ENCODE data around the gene MED13L.
A peak's percentile ranks its signal among the peaks of the same experiment; 100 is the strongest.

MED13L gene

GRCh38 chr12:115923851-115924250 lies 353.6 kb downstream of the MED13L start:
- H3K4me3 ChIP-seq (ENCODE audit: low read depth, low read length), result no peak overlapping the region
- peaks cover 7% of the 10 kb centered on the region for H3K9me3 ChIP-seq
- no peaks in the 10 kb centered on the region for H3K4me1 ChIP-seq
- no peaks in the 10 kb centered on the region for H3K36me3 ChIP-seq
- no peak for DNase-seq
- no peaks in the 10 kb centered on the region; the same call in 1 of the 2 replicates for H3K27me3 ChIP-seq
- no peak for TF ChIP-seq CTCF (IDR thresholded peaks at IDR 0.05; ENCODE audit: low read depth, low read length)

GRCh38 chr12:115922952-115923564 lies 354.4 kb downstream of the MED13L start:
- Histone ChIP-seq H3K27me3 (no peaks in the 10 kb centered on the region; the same call in 1 of the 2 replicates), H3K4me1 (no peaks in the 10 kb centered on the region), H3K36me3 (no peaks in the 10 kb centered on the region), H3K4me3 (ENCODE audit: low read depth, low read length) (no peak overlapping the region), H3K9me3 (peaks cover 7% of the 10 kb centered on the region)
- peak; percentile 68 for TF ChIP-seq CTCF (IDR thresholded peaks at IDR 0.05; ENCODE audit: low read depth, low read length)
- no peak for DNase-seq

GRCh38 chr12:115920395-115921183 lies 356.9 kb downstream of the MED13L start:
- DNase-seq, result no peak

GRCh38 chr12:115918763-115919162 lies 358.7 kb downstream of the MED13L start:
- Histone ChIP-seq H3K4me3 (ENCODE audit: low read depth, low read length) (no peak overlapping the region), H3K27me3 (no peaks in the 10 kb centered on the region), H3K4me1 (no peaks in the 10 kb centered on the region), H3K36me3 (no peaks in the 10 kb centered on the region), H3K9me3 (peaks cover 7% of the 10 kb centered on the region)
- DNase-seq, result no peak
- no peak for TF ChIP-seq CTCF (IDR thresholded peaks at IDR 0.05; ENCODE audit: low read depth, low read length)

More at GRCh38 chr12:115920395-115921183, 356.9 kb downstream of the MED13L start:
- H3K36me3 ChIP-seq, result no peaks in the 10 kb centered on the region
- no peaks in the 10 kb centered on the region; the same call in 1 of the 2 replicates for H3K27me3 ChIP-seq
- H3K4me3 ChIP-seq (ENCODE audit: low read depth, low read length), result no peak overlapping the region
- TF ChIP-seq CTCF (IDR thresholded peaks at IDR 0.05; ENCODE audit: low read depth, low read length), result no peak
- H3K4me1 ChIP-seq, result no peaks in the 10 kb centered on the region
- H3K9me3 ChIP-seq, result peaks cover 7% of the 10 kb centered on the region

GRCh38 chr12:115916910-115917668 lies 360.4 kb downstream of the MED13L start:
- H3K9me3 ChIP-seq, result no peaks in the 10 kb centered on the region
- H3K4me3 ChIP-seq (ENCODE audit: low read depth, low read length), result no peak overlapping the region
- DNase-seq, result peak; percentile 64
- H3K36me3 ChIP-seq, result no peaks in the 10 kb centered on the region
- H3K4me1 ChIP-seq, result no peaks in the 10 kb centered on the region
- peak; percentile 84 for TF ChIP-seq CTCF (IDR thresholded peaks at IDR 0.05; ENCODE audit: low read depth, low read length)
- no peaks in the 10 kb centered on the region for H3K27me3 ChIP-seq

Measured in BE2C (cell line).